Hepatocyte (in vitro differentiated cells): Measurements from ENCODE around the gene RAI1.

Experiments used
- EZH2 ChIP-seq: fragments of 200-600 bp; sonication (generic); IDR thresholded peaks from 2 replicates; pipeline ENCODE4 v1.6.1; 2016; ENCODE audit warnings: antibody characterized with exemption, mild to moderate bottlenecking, borderline replicate concordance
- EZH2phosphoT487 ChIP-seq: fragments of 200-600 bp; sonication (generic); IDR thresholded peaks from one replicate; pipeline ENCODE4 v1.6.1; 2018; ENCODE audit warnings: antibody characterized with exemption, mild to moderate bottlenecking, low read depth, moderate library complexity; ENCODE audit not compliant: unreplicated experiment, severe bottlenecking
- TF ChIP-seq, protein P1 (sequence below): fragments of 200-600 bp; sonication (generic); IDR thresholded peaks from 2 replicates; pipeline ENCODE4 v1.5.1; 2016; ENCODE audit warnings: antibody characterized with exemption, mild to moderate bottlenecking; ENCODE audit not compliant: poor library complexity

DNA sequence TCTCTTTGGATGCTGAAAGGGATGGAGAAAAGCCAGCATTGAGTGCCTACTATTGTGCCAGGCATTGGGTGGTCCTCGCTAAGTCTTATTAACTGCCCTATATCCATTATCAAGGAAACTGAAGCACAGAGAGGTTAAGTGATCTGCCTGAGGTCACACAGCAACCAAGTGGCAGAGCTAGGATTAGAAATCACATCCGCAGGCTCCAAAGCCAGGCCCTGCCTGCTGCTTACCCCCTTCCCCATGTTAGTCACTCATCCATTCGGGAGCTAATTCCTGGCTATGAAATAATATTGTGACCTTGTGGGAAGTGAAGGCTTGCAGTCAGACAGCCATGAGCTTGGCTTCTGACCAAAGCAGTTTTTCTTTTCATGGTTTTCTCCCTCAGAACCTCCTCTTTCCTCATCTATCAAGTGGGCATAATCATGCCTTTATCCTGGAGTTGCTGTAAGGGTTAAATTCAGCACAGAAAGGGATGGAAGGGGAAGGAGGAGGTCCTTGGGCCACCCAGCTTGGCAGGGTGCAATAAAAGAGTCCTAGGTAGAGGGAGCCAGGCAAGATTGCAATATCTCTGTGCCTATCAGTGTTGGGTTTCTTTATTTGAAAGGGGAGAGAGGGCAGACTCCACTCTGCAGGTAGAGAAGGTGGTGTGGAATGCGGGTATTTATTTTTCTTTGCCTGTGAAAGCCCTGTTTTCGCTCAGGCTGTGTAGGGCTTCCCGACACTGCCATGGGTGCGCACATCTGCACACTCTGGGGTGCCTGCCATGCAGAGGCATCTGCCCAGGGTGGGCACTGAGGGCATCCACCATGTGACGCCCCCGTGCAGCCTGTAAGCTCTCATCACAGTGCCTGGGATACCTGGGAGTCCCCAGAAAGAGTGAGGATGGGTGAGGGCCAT lies 11.3 kb downstream of the RAI1 start:
- TF ChIP-seq, protein P1, sequence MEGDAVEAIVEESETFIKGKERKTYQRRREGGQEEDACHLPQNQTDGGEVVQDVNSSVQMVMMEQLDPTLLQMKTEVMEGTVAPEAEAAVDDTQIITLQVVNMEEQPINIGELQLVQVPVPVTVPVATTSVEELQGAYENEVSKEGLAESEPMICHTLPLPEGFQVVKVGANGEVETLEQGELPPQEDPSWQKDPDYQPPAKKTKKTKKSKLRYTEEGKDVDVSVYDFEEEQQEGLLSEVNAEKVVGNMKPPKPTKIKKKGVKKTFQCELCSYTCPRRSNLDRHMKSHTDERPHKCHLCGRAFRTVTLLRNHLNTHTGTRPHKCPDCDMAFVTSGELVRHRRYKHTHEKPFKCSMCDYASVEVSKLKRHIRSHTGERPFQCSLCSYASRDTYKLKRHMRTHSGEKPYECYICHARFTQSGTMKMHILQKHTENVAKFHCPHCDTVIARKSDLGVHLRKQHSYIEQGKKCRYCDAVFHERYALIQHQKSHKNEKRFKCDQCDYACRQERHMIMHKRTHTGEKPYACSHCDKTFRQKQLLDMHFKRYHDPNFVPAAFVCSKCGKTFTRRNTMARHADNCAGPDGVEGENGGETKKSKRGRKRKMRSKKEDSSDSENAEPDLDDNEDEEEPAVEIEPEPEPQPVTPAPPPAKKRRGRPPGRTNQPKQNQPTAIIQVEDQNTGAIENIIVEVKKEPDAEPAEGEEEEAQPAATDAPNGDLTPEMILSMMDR: no peak
- no peak for TF ChIP-seq EZH2phosphoT487
- TF ChIP-seq EZH2: no peak
